HepG2 (cell line): ENCODE data around the gene CYP27B1. TPM values are rescaled to one million over a fixed set of nuclear protein-coding genes. Genes with fewer than 3 reads are reported as not detected.

Source experiments
- ATAC-seq: fragments of 200-7000 bp; cut with Tn5 transposase; 3 replicates; pipeline ENCODE4 v1.9.1; 2020; ENCODE audit warnings: mild to moderate bottlenecking, moderate library complexity
- BruUV-seq: library from RNA; stranded (reverse); fragments of 400-500 nt; replicated peaks from 2 replicates; lab custom pipeline; 2021; lab: Mats Ljungman, UMichigan
- CTCF ChIA-PET: fragments of 300-600 bp; formaldehyde crosslinking; extraction: SDS; loops from one replicate; lab custom pipeline; 2021; ENCODE audit warnings: low total read pairs, inconsistent platforms, low intra/inter-chr PET ratio; lab: Yijun Ruan, JAX
- POLR2A ChIA-PET: fragments of 350-600 bp; sonication (Branson Sonifier 250); formaldehyde crosslinking; loops from one replicate; lab custom pipeline; 2020; ENCODE audit warnings: antibody characterized with exemption, inconsistent platforms; lab: Yijun Ruan, JAX
- DNase-seq: peaks from one replicate; pipeline ENCODE4 v3.0.0-alpha.2; 2015; ENCODE audit warnings: low spot score
- FAIRE-seq: peaks from 3 replicates; lab custom pipeline; 2011; peaks lifted over from hg19 to GRCh38; lab: Jason Lieb, UNC
- H2AFZ ChIP-seq: one replicate; pipeline ENCODE4 v1.6.1; 2011; ENCODE audit warnings: low read length, inconsistent platforms
- H3K27ac ChIP-seq: fragments of 300-600 bp; 3 replicates; pipeline ENCODE4 v1.8.0; 2011; ENCODE audit warnings: mixed run types, mild to moderate bottlenecking, mixed read lengths, low read length, inconsistent platforms; ENCODE audit not compliant: insufficient read depth; ENCODE audit errors: extremely low read length
- H3K27me3 ChIP-seq, 2 experiments: fragments of 200-600 bp in 1 of 2; 2 replicates in 1 of 2; 3 replicates in 1 of 2; pipeline versions ENCODE4 v1.6.0 to v1.8.0; 2011; ENCODE audit warnings: low read length in 2 of 2, mild to moderate bottlenecking in 2 of 2, moderate library complexity in 2 of 2, inconsistent platforms in 1 of 2; ENCODE audit not compliant: insufficient read depth in 2 of 2, control insufficient read depth in 1 of 2
- H3K36me3 ChIP-seq, 2 experiments: fragments of 200-600 bp in 1 of 2; replicated peaks in 1 of 2; 2 replicates in 1 of 2; 3 replicates in 1 of 2; pipeline versions ENCODE4 v1.5.1 to v1.8.0; 2011; ENCODE audit warnings: low read length in 2 of 2, inconsistent platforms in 1 of 2; ENCODE audit not compliant: insufficient read depth in 2 of 2, control insufficient read depth in 1 of 2
- H3K4me1 ChIP-seq: 2 replicates; pipeline ENCODE4 v1.5.1; 2012; ENCODE audit warnings: low read length, inconsistent platforms; ENCODE audit not compliant: insufficient read depth
- H3K4me2 ChIP-seq: 2 replicates; pipeline ENCODE4 v1.6.0; 2011; ENCODE audit warnings: low read depth, low read length, inconsistent platforms
- H3K4me3 ChIP-seq, 3 experiments: fragments of 200-600 bp in 1 of 3; sonication (generic), shearing (Covaris generic) in 1 of 3; replicated peaks in 1 of 3; 2 replicates each; pipeline ENCODE4 v1.5.1; 2011 to 2016; ENCODE audit warnings: low read length in 3 of 3, inconsistent platforms in 2 of 3, low read depth in 2 of 3, mild to moderate bottlenecking in 2 of 3, control low read depth in 1 of 3, mixed read lengths in 1 of 3; ENCODE audit not compliant: insufficient read depth in 1 of 3
- H3K79me2 ChIP-seq: one replicate; pipeline ENCODE4 v1.6.1; 2011; ENCODE audit warnings: low read length, inconsistent platforms; ENCODE audit not compliant: insufficient read depth
- H3K9ac ChIP-seq: 2 replicates; pipeline ENCODE4 v1.6.0; 2011; ENCODE audit warnings: mild to moderate bottlenecking, low read depth, low read length, inconsistent platforms; ENCODE audit not compliant: insufficient read depth
- H3K9me3 ChIP-seq: 2 replicates; pipeline ENCODE4 v1.5.1; 2012; ENCODE audit warnings: mild to moderate bottlenecking, low read length
- H4K20me1 ChIP-seq: 2 replicates; pipeline ENCODE4 v1.6.0; 2011; ENCODE audit warnings: inconsistent platforms, mild to moderate bottlenecking, low read length, moderate library complexity; ENCODE audit not compliant: insufficient read depth
- ARID4A ChIP-seq: sonication (generic); formaldehyde crosslinking; IDR thresholded peaks from 2 replicates; pipeline ENCODE4 v1.5.0; 2020; ENCODE audit warnings: mild to moderate bottlenecking, missing genetic modification reagents, borderline replicate concordance
- CSRNP1 ChIP-seq: sonication (generic); formaldehyde crosslinking; IDR thresholded peaks from 2 replicates; pipeline ENCODE4 v1.8.1; 2023; ENCODE audit warnings: mild to moderate bottlenecking, missing genetic modification reagents
- FOSL1 ChIP-seq: sonication (generic); formaldehyde crosslinking; IDR thresholded peaks from 2 replicates; pipeline ENCODE4 v1.9.0; 2021; ENCODE audit warnings: missing genetic modification reagents, borderline replicate concordance
- FOXK2 ChIP-seq: fragments of 450-650 bp; IDR thresholded peaks from 2 replicates; pipeline ENCODE4 v1.6.1; 2016
- HES4 ChIP-seq: sonication (generic); formaldehyde crosslinking; IDR thresholded peaks from 2 replicates; pipeline ENCODE4 v1.9.0; 2021; ENCODE audit warnings: mild to moderate bottlenecking, missing genetic modification reagents, borderline replicate concordance
- KLF11 ChIP-seq: IDR thresholded peaks from 2 replicates; pipeline ENCODE4 v1.6.1; 2016; ENCODE audit warnings: missing compliant biosample characterization
- PAXIP1 ChIP-seq: sonication (generic); formaldehyde crosslinking; conservative IDR thresholded peaks from 2 replicates; pipeline ENCODE4 v1.4.0; 2020; ENCODE audit warnings: mild to moderate bottlenecking, missing genetic modification reagents, moderate library complexity
- POGK ChIP-seq: sonication (generic); formaldehyde crosslinking; conservative IDR thresholded peaks from 2 replicates; pipeline ENCODE4 v1.8.0; 2022; ENCODE audit warnings: mild to moderate bottlenecking, moderate library complexity, missing genetic modification reagents
- PRMT3 ChIP-seq: sonication (generic); formaldehyde crosslinking; IDR thresholded peaks from 2 replicates; pipeline ENCODE4 v1.8.1; 2022; ENCODE audit warnings: low read depth, mild to moderate bottlenecking, moderate library complexity, missing genetic modification reagents, borderline replicate concordance
- WIZ ChIP-seq: sonication (generic); formaldehyde crosslinking; IDR thresholded peaks from 2 replicates; pipeline ENCODE4 v1.5.1; 2020; ENCODE audit warnings: mild to moderate bottlenecking, missing genetic modification reagents
- ZFP37 ChIP-seq: sonication (generic); formaldehyde crosslinking; IDR thresholded peaks from 2 replicates; pipeline ENCODE4 v1.4.0; 2020; ENCODE audit warnings: missing genetic modification reagents, borderline replicate concordance
- ZFP90 ChIP-seq: sonication (generic); formaldehyde crosslinking; IDR thresholded peaks from 2 replicates; pipeline ENCODE4 v1.8.0; 2022; ENCODE audit warnings: missing genetic modification reagents, mild to moderate bottlenecking, inconsistent platforms, borderline replicate concordance
- ZNF713 ChIP-seq: sonication (generic); formaldehyde crosslinking; IDR thresholded peaks from 2 replicates; pipeline ENCODE4 v1.4.0; 2020; ENCODE audit warnings: mild to moderate bottlenecking, missing genetic modification reagents
- WGBS: methylation state at CpG from one replicate; pipeline ENCODE4 v1.1.6; 2017; ENCODE audit warnings: low lambda C conversion rate; 5-methylcytosine and 5-hydroxymethylcytosine counted together
- in situ Hi-C: cut with HindIII; loops from 2 replicates; pipeline ENCODE4 v1.10.0; 2017; ENCODE audit warnings: low pct_unique_long_range_greater_than_20kb; ENCODE audit not compliant: extremely low pct_ligation_motif_present
- intact Hi-C: fragments of 100-400 bp; cut with micrococcal nuclease; formaldehyde crosslinking; loops from one replicate; pipeline ENCODE4 v1.10.0; 2022; ENCODE audit not compliant: unreplicated experiment
- polyA plus RNA-seq, 8 experiments: library from polyadenylated mRNA; depleted of rRNA in 3 of 8; stranded (reverse) in 7 of 8; unstranded in 1 of 8; fragments of >200 nt; fragmentation: Illumina TruSeq in 4 of 8; extraction: Trizol in 4 of 8; gene quantifications; 2 replicates each; pipeline versions ENCODE4 v1.2.1 to v1.2.3, GENCODE V29; 2011 to 2016; ENCODE audit warnings: low read depth in 4 of 8, missing spikeins in 1 of 8, mixed read lengths in 1 of 8; ENCODE audit not compliant: insufficient read depth in 1 of 8
- total RNA-seq, 5 experiments: library from RNA; depleted of rRNA; stranded (reverse); fragments of >200 nt; fragmentation: Illumina TruSeq; extraction: Trizol; gene quantifications; 2 replicates each; pipeline ENCODE4 v1.2.3, GENCODE V29; 2016; ENCODE audit warnings: low read depth in 1 of 5

The CYP27B1 gene
- total and polyA plus RNA-seq, 2 of the 13 experiments (the other 11 are each of a cell fraction or from before 2014, with no cell fraction given) = 2.3 to 3.0 TPM

GRCh38 chr12:57729321-57729844 lies 37.5 kb downstream of the CYP27B1 start:
- Histone ChIP-seq H3K36me3 (no peaks in the 10 kb centered on the region), H4K20me1 (no peaks in the 10 kb centered on the region), H2AFZ (no peak overlapping the region), H3K4me2 (no peak overlapping the region), H3K27ac (no peak overlapping the region), H3K79me2 (no peaks in the 10 kb centered on the region), H3K4me1 (peaks cover 6% of the 10 kb centered on the region), H3K9ac (no peak overlapping the region), H3K4me3 (no peak overlapping the region), H3K9me3 (no peaks in the 10 kb centered on the region), H3K27me3 (peaks cover 2 to 38% of the 10 kb centered on the region in 2 experiments; a peak in 4 of 5 replicates)
- CTCF ChIA-PET = no interaction called here
- POLR2A ChIA-PET = no interaction called here
- intact Hi-C loops = no loop called here
- ATAC-seq = no peak
- in situ Hi-C loops = no loop called here
- BruUV-seq = no TSS peak
- no peak for FAIRE-seq
- WGBS = 21% methylated on average over 5 of the region's 5 CpGs
- no peak for DNase-seq
- TF ChIP-seq ZNF713 (CRISPR knock-in tag) = no peak
- TF ChIP-seq ZFP90 (CRISPR knock-in tag) = no peak
- TF ChIP-seq ZFP37 (CRISPR knock-in tag) = no peak
- no peak for TF ChIP-seq KLF11 (CRISPR knock-in tag)
- no peak for TF ChIP-seq POGK (CRISPR knock-in tag)
- TF ChIP-seq FOXK2 = no peak
- TF ChIP-seq CSRNP1 (CRISPR knock-in tag) = no peak
- TF ChIP-seq FOSL1 (CRISPR knock-in tag) = no peak
- TF ChIP-seq ARID4A (CRISPR knock-in tag) = no peak
- no peak for TF ChIP-seq HES4 (CRISPR knock-in tag)
- TF ChIP-seq PRMT3 (CRISPR knock-in tag) = no peak
- TF ChIP-seq WIZ (CRISPR knock-in tag) = no peak
- no peak for TF ChIP-seq PAXIP1
